Panc1 (cell line): ENCODE results near the gene SMAP1. TPM values are rescaled to one million over a fixed set of nuclear protein-coding genes. Genes with fewer than 3 reads are reported as not detected.

Experiments
- ATAC-seq: fragments of 200-7000 bp; cut with Tn5 transposase; 2 replicates; pipeline ENCODE4 v1.9.1; 2020; ENCODE audit warnings: mild to moderate bottlenecking, moderate library complexity
- BruUV-seq: library from RNA; stranded (reverse); fragments of 400-500 nt; replicated peaks from 2 replicates; lab custom pipeline; 2021; lab: Mats Ljungman, UMichigan
- CTCF ChIA-PET: fragments of 300-600 bp; sonication (Branson Sonifier 250); formaldehyde crosslinking; loops from one replicate; lab custom pipeline; 2022; ENCODE audit warnings: antibody characterized with exemption; lab: Charles Lee
- POLR2A ChIA-PET: fragments of 300-600 bp; sonication (Branson Sonifier 250); formaldehyde crosslinking; loops from one replicate; lab custom pipeline; 2022; ENCODE audit warnings: antibody characterized with exemption; lab: Charles Lee
- DNase-seq: peaks from one replicate; pipeline ENCODE4 v3.0.0-alpha.2; 2010; ENCODE audit warnings: low read depth, low spot score
- H3K27ac ChIP-seq: 2 replicates; pipeline ENCODE4 v1.5.1; 2011; ENCODE audit warnings: mild to moderate bottlenecking, low read length, inconsistent platforms
- H3K27me3 ChIP-seq: fragments of 200-500 bp; sonication (Bioruptor generic); 2 replicates; pipeline ENCODE4 v1.6.0; 2014; ENCODE audit warnings: low read length, inconsistent platforms; ENCODE audit not compliant: control insufficient read depth, insufficient read depth
- H3K36me3 ChIP-seq: fragments of 200-500 bp; sonication (Bioruptor generic); 2 replicates; pipeline ENCODE4 v1.5.1; 2014; ENCODE audit warnings: inconsistent platforms, mild to moderate bottlenecking, low read length, moderate library complexity; ENCODE audit not compliant: control insufficient read depth, insufficient read depth
- H3K4me1 ChIP-seq: 2 replicates; pipeline ENCODE4 v1.5.1; 2011; ENCODE audit warnings: inconsistent platforms, mild to moderate bottlenecking, low read length, moderate library complexity; ENCODE audit not compliant: control insufficient read depth, insufficient read depth
- H3K4me3 ChIP-seq, 2 experiments: 2 replicates each; pipeline ENCODE4 v1.5.1; 2011 to 2012; ENCODE audit warnings: low read depth in 2 of 2, low read length in 2 of 2, mild to moderate bottlenecking in 2 of 2, inconsistent platforms in 1 of 2, moderate library complexity in 1 of 2
- H3K9me3 ChIP-seq: fragments of 200-500 bp; sonication (Bioruptor generic); 2 replicates; pipeline ENCODE4 v1.5.1; 2014; ENCODE audit warnings: low read depth, mild to moderate bottlenecking, inconsistent platforms, low read length, moderate library complexity; ENCODE audit not compliant: control insufficient read depth, insufficient read depth
- POLR2AphosphoS5 ChIP-seq: IDR thresholded peaks from 2 replicates; pipeline ENCODE4 v1.6.1; 2012; ENCODE audit warnings: mild to moderate bottlenecking, low read depth, low read length, moderate library complexity
- SIN3A ChIP-seq: IDR thresholded peaks from 2 replicates; pipeline ENCODE4 v1.6.1; 2012; ENCODE audit warnings: low read depth, mild to moderate bottlenecking, low read length, moderate library complexity, borderline replicate concordance; ENCODE audit not compliant: insufficient read depth
- TCF7L2 ChIP-seq: IDR thresholded peaks from 2 replicates; pipeline ENCODE4 v1.6.1; 2011; ENCODE audit warnings: mild to moderate bottlenecking, low read depth, low read length, inconsistent platforms
- in situ Hi-C: cut with HindIII; loops from 2 replicates; pipeline ENCODE4 v1.10.0; 2016; ENCODE audit warnings: low sequenced_read_pairs, low pct_unique_long_range_greater_than_20kb
- intact Hi-C: fragments of 100-400 bp; cut with micrococcal nuclease; formaldehyde crosslinking; loops from one replicate; pipeline ENCODE4 v1.10.0; 2022; ENCODE audit not compliant: unreplicated experiment
- total RNA-seq: library from RNA; stranded (reverse); gene quantifications from one replicate; pipeline ENCODE4 v1.2.1, GENCODE V29; 2021; ENCODE audit not compliant: unreplicated experiment
- TF ChIP-seq, protein P1 (sequence below): fragments of 450-650 bp; IDR thresholded peaks from 2 replicates; pipeline ENCODE4 v1.5.1; 2017; ENCODE audit warnings: mild to moderate bottlenecking
- TF ChIP-seq, protein P2 (sequence below), 2 experiments: IDR thresholded peaks; 2 replicates each; pipeline ENCODE4 v1.6.1; 2011 to 2012; ENCODE audit warnings: low read depth in 2 of 2, control low read depth in 1 of 2, low read length in 1 of 2, mild to moderate bottlenecking in 1 of 2, moderate library complexity in 1 of 2; ENCODE audit not compliant: insufficient read depth in 1 of 2

SMAP1 gene
- total RNA-seq, 1 experiment from 2014 or later = 41.9 TPM

DNA sequence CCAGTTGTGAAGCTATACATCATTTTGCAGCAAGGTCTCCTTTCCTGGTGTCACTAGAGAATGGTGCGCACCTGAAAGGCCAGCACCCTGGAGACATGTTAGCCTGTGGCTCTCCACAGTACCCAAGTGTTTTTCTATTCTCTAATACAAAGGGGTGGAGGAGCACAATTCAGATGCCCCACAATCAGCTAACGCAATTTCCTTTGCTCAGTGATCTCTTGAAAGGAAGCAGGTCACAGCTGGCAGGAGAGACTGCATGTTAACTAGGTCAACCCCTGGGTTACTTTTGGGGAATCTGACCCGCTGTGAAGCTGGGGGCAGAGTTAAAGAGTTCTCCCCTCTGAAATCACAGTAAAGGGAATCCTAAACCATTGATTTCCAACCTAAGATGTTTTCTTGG, 196.7 kb downstream of the SMAP1 start:
- no TSS peak for BruUV-seq
- no peak overlapping the region for H3K27ac ChIP-seq
- H3K9me3 ChIP-seq = no peaks in the 10 kb centered on the region
- DNase-seq = no peak
- ChIA-PET CTCF (no interaction called here), POLR2A (no interaction called here)
- no peaks in the 10 kb centered on the region; the same call in 1 of the 2 replicates for H3K27me3 ChIP-seq
- H3K4me3 ChIP-seq = no peak overlapping the region
- no peaks in the 10 kb centered on the region for H3K4me1 ChIP-seq
- no peaks in the 10 kb centered on the region for H3K36me3 ChIP-seq
- intact Hi-C loops (no loop called here), in situ Hi-C loops (no loop called here)
- no peak for ATAC-seq
- TF ChIP-seq SIN3A (no peak), TCF7L2 (no peak), POLR2AphosphoS5 (no peak)
- TF ChIP-seq, protein P1, sequence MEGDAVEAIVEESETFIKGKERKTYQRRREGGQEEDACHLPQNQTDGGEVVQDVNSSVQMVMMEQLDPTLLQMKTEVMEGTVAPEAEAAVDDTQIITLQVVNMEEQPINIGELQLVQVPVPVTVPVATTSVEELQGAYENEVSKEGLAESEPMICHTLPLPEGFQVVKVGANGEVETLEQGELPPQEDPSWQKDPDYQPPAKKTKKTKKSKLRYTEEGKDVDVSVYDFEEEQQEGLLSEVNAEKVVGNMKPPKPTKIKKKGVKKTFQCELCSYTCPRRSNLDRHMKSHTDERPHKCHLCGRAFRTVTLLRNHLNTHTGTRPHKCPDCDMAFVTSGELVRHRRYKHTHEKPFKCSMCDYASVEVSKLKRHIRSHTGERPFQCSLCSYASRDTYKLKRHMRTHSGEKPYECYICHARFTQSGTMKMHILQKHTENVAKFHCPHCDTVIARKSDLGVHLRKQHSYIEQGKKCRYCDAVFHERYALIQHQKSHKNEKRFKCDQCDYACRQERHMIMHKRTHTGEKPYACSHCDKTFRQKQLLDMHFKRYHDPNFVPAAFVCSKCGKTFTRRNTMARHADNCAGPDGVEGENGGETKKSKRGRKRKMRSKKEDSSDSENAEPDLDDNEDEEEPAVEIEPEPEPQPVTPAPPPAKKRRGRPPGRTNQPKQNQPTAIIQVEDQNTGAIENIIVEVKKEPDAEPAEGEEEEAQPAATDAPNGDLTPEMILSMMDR = no peak
- TF ChIP-seq, protein P2, sequence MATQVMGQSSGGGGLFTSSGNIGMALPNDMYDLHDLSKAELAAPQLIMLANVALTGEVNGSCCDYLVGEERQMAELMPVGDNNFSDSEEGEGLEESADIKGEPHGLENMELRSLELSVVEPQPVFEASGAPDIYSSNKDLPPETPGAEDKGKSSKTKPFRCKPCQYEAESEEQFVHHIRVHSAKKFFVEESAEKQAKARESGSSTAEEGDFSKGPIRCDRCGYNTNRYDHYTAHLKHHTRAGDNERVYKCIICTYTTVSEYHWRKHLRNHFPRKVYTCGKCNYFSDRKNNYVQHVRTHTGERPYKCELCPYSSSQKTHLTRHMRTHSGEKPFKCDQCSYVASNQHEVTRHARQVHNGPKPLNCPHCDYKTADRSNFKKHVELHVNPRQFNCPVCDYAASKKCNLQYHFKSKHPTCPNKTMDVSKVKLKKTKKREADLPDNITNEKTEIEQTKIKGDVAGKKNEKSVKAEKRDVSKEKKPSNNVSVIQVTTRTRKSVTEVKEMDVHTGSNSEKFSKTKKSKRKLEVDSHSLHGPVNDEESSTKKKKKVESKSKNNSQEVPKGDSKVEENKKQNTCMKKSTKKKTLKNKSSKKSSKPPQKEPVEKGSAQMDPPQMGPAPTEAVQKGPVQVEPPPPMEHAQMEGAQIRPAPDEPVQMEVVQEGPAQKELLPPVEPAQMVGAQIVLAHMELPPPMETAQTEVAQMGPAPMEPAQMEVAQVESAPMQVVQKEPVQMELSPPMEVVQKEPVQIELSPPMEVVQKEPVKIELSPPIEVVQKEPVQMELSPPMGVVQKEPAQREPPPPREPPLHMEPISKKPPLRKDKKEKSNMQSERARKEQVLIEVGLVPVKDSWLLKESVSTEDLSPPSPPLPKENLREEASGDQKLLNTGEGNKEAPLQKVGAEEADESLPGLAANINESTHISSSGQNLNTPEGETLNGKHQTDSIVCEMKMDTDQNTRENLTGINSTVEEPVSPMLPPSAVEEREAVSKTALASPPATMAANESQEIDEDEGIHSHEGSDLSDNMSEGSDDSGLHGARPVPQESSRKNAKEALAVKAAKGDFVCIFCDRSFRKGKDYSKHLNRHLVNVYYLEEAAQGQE (IDR thresholded peaks at IDR 0.05; ENCODE audit: insufficient read depth in 1 of 2, low read depth in 2 of 2, low read length in 1 of 2) = no peak

DNA sequence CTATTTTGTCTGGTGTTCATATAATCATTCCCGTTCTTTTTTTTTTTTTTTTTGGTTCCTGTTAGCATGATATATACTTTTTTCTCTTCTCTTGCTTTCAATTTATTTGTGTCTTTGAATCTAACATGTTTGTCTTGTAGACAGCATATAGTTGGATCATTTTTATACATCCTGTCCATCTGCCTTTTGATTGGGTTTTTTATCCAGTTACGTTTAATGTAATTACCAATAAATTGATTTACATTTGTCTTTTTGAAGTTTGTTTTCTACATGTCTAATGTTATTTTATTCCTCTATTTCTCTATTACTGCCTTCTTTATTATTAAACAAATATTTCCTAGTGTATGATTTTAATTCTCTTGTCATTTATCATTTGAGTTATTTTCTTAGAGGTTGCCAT, 204.8 kb downstream of the SMAP1 start:
- ATAC-seq (no peak), DNase-seq (no peak)
- POLR2A ChIA-PET = no interaction called here
- H3K27me3 ChIP-seq = no peaks in the 10 kb centered on the region
- no peaks in the 10 kb centered on the region for H3K4me1 ChIP-seq
- intact Hi-C loops = no loop called here
- H3K9me3 ChIP-seq = peaks cover 18% of the 10 kb centered on the region
- H3K4me3 ChIP-seq = no peak overlapping the region
- CTCF ChIA-PET = no interaction called here
- TF ChIP-seq, protein P1 = no peak
- TF ChIP-seq SIN3A (no peak), TCF7L2 (no peak)
- TF ChIP-seq, protein P2 (IDR thresholded peaks at IDR 0.05; ENCODE audit: insufficient read depth in 1 of 2, low read depth in 2 of 2, low read length in 1 of 2) = no peak
- H3K27ac ChIP-seq = no peak overlapping the region
- H3K36me3 ChIP-seq = no peaks in the 10 kb centered on the region
- in situ Hi-C loops = no loop called here
- BruUV-seq = no TSS peak
